Neuronal stem cell (in vitro differentiated cells): ENCODE data around the gene ARMH1.
A peak's percentile ranks its signal among the peaks of the same experiment; 100 is the strongest.

ENCODE experiments used
- DNase-seq: peaks from one replicate; pipeline ENCODE4 v3.0.0-alpha.2; 2013; ENCODE audit warnings: low spot score
- H2AFZ ChIP-seq: one replicate; pipeline ENCODE4 v1.6.1; 2013; ENCODE audit warnings: mild to moderate bottlenecking, low read length, inconsistent platforms
- H2AK5ac ChIP-seq: 2 replicates; pipeline ENCODE4 v1.6.1; 2013; ENCODE audit warnings: low read depth, mild to moderate bottlenecking, inconsistent platforms, low read length, moderate library complexity, mixed read lengths
- H2BK120ac ChIP-seq: 2 replicates; pipeline ENCODE4 v1.6.1; 2013; ENCODE audit warnings: low read depth, mild to moderate bottlenecking, inconsistent platforms, low read length, moderate library complexity, mixed read lengths
- H2BK12ac ChIP-seq: one replicate; pipeline ENCODE4 v1.6.1; 2013; ENCODE audit warnings: low read length, inconsistent platforms
- H2BK15ac ChIP-seq: 2 replicates; pipeline ENCODE4 v1.6.1; 2013; ENCODE audit warnings: mild to moderate bottlenecking, low read length, inconsistent platforms, mixed read lengths
- H2BK5ac ChIP-seq: one replicate; pipeline ENCODE4 v1.6.1; 2013; ENCODE audit warnings: inconsistent platforms, mild to moderate bottlenecking, low read length, moderate library complexity
- H3K14ac ChIP-seq: one replicate; pipeline ENCODE4 v1.6.1; 2013; ENCODE audit warnings: low read length, inconsistent platforms
- H3K18ac ChIP-seq: 2 replicates; pipeline ENCODE4 v1.6.1; 2013; ENCODE audit warnings: low read length, inconsistent platforms
- H3K23ac ChIP-seq: 2 replicates; pipeline ENCODE4 v1.6.1; 2013; ENCODE audit warnings: low read depth, mild to moderate bottlenecking, mixed read lengths, low read length, inconsistent platforms; ENCODE audit not compliant: poor library complexity
- H3K27ac ChIP-seq: replicated peaks from 3 replicates; pipeline ENCODE4 v1.5.1; 2013; ENCODE audit warnings: low read length, inconsistent platforms
- H3K27me3 ChIP-seq, 3 experiments: 2 replicates each; pipeline ENCODE4 v1.6.1; 2013; ENCODE audit warnings: low read length in 3 of 3, mild to moderate bottlenecking in 2 of 3, inconsistent platforms in 1 of 3, low read depth in 1 of 3, mixed read lengths in 1 of 3, moderate library complexity in 1 of 3; ENCODE audit not compliant: control insufficient read depth in 3 of 3, insufficient read depth in 3 of 3
- H3K36me3 ChIP-seq, 2 donors: replicated peaks in 1 of 2; 2 replicates each; pipeline ENCODE4 v1.6.1; 2013; ENCODE audit warnings: low read length in 2 of 2; ENCODE audit not compliant: control insufficient read depth in 2 of 2, insufficient read depth in 2 of 2
- H3K4ac ChIP-seq: 2 replicates; pipeline ENCODE4 v1.6.1; 2013; ENCODE audit warnings: inconsistent platforms, mild to moderate bottlenecking, low read length, moderate library complexity
- H3K4me1 ChIP-seq, 2 donors: 1 replicate in 1 of 2; 2 replicates in 1 of 2; pipeline ENCODE4 v1.6.1; 2013; ENCODE audit warnings: low read length in 2 of 2, low read depth in 1 of 2; ENCODE audit not compliant: control insufficient read depth in 2 of 2, insufficient read depth in 1 of 2
- H3K4me2 ChIP-seq: one replicate; pipeline ENCODE4 v1.6.1; 2013; ENCODE audit warnings: mild to moderate bottlenecking, low read length, inconsistent platforms; ENCODE audit not compliant: insufficient read depth, poor library complexity, severe bottlenecking
- H3K4me3 ChIP-seq, 2 donors: 2 replicates each; pipeline ENCODE4 v1.5.1; 2013; ENCODE audit warnings: low read length in 2 of 2, mild to moderate bottlenecking in 2 of 2, inconsistent platforms in 1 of 2, moderate library complexity in 1 of 2
- H3K79me1 ChIP-seq: one replicate; pipeline ENCODE4 v1.6.1; 2013; ENCODE audit warnings: low read depth, mild to moderate bottlenecking, inconsistent platforms, low read length, moderate library complexity
- H3K9ac ChIP-seq: one replicate; pipeline ENCODE4 v1.6.1; 2013; ENCODE audit warnings: mild to moderate bottlenecking, low read depth, low read length, inconsistent platforms; ENCODE audit not compliant: poor library complexity
- H3K9me3 ChIP-seq, 2 donors: replicated peaks in 1 of 2; 2 replicates each; pipeline versions ENCODE3 to v1.6.1; 2013; ENCODE audit warnings: low read length in 2 of 2, mild to moderate bottlenecking in 2 of 2, inconsistent platforms in 1 of 2, low read depth in 1 of 2, mixed read lengths in 1 of 2, moderate library complexity in 1 of 2; ENCODE audit not compliant: control insufficient read depth in 2 of 2, insufficient read depth in 1 of 2
- H4K8ac ChIP-seq: one replicate; pipeline ENCODE4 v1.6.1; 2013; ENCODE audit warnings: low read depth, mild to moderate bottlenecking, inconsistent platforms, low read length, moderate library complexity
- H4K91ac ChIP-seq: one replicate; pipeline ENCODE4 v1.6.1; 2013; ENCODE audit warnings: low read length, low read depth, mild to moderate bottlenecking, inconsistent platforms; ENCODE audit not compliant: poor library complexity
- WGBS, 2 donors: extraction: QIAGEN DNeasy Blood & Tissue Kit; methylation state at CpG; one replicate each; pipeline ENCODE4 v1.1.7; 2013; ENCODE audit warnings: missing lambda C conversion rate in 2 of 2, mixed read lengths in 1 of 2; ENCODE audit not compliant: insufficient read length in 2 of 2, insufficient replicate concordance in 1 of 2; ENCODE audit errors: extremely low coverage in 2 of 2; 5-methylcytosine and 5-hydroxymethylcytosine counted together

Gene ARMH1

DNA sequence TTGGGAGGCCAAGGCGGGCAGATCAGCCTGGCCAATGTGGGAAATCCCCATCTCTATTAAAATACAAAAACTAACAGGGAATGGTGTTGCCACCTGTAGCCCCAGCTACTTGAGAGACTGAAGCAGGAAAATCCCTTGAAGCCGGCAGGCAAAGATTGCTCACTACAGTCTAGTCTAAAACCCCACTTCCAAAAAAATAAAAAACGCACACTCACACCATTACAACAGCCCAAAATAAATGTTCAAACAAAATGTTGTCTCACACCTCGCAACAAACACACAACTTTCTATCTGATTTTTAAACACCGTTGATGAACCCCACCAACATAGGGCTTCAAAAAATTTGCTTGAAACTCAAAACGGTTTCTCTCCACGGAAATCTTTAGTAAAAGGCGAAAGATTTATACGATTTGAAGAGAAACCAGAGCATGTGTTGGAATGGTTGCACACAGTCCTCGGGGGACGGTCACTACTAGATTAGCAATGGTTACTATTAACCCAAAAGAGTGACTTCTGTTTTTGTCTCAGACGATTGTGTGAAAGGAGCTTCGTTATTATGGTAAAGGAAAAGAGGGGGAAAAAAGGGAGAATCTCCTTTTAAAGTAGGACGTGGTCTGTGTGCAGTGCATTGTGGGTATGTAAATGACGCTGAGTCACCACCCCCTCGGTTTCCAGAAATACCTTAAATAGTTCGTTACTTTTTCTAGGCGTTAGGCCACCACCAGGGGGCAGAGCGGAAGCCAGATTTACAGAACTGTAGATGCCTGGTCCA lies 56.4 kb downstream of the ARMH1 start, which contains the start of gene RNU5D-1:
Gene RNU5D-1, minus strand, starts transcription at position 430 of the 772 bp plus-strand sequence.
- Histone ChIP-seq H3K9me3 (no peaks in the 10 kb centered on the region), H3K36me3 (no peaks in the 10 kb centered on the region), H3K27me3 (no peaks in the 10 kb centered on the region), H3K4ac (no peak within 1 kb of the TSS), H2BK120ac (no peak within 1 kb of the TSS), H3K4me3 (no peak within 1 kb of the TSS), H3K4me2 (no peak within 1 kb of the TSS), H4K91ac (no peak within 1 kb of the TSS), H2AFZ (peak within 1 kb of the TSS; percentile 71), H3K23ac (no peak within 1 kb of the TSS), H2BK12ac (no peak within 1 kb of the TSS), H3K27ac (peak within 1 kb of the TSS; percentile 82), H3K79me1 (no peaks in the 10 kb centered on the region), H3K18ac (no peak within 1 kb of the TSS), H2AK5ac (no peak within 1 kb of the TSS), H3K4me1 (peaks cover 0 to 2% of the 10 kb centered on the region in 2 donors), H3K9ac (no peak within 1 kb of the TSS), H3K14ac (no peak within 1 kb of the TSS), H2BK5ac (no peak within 1 kb of the TSS), H2BK15ac (no peak within 1 kb of the TSS), H4K8ac (no peak within 1 kb of the TSS)
- whole genome bisulfite sequencing, 2 donors: 100% methylated on average over 2 of the region's 19 CpGs; no CpG with 5 or more reads in 1 of the 2 donors
- DNase-seq: peak; percentile 78

DNA sequence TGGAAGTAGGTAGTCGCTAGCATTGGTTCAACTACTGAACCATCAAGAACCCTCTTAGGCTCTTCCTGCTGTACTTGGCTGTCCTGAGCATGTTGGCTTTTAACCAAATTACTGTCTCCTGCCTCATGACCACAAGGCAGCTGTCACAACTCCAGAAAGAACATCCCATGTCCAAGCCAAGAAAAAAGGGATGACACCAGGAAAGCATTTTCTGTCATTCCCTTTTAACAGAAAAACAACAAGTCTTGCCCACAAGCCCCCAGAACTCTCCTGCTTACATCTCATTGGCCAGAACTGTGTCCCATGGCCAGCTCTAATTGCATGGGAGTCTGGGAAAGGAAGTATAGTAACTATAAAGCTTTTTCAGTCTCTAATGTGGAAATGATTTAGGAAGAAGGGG lies 58.9 kb downstream of the ARMH1 start:
- no peak overlapping the region for H3K18ac ChIP-seq
- no peaks in the 10 kb centered on the region for H3K27me3 ChIP-seq
- no peak overlapping the region for H2AK5ac ChIP-seq
- H3K23ac ChIP-seq: no peak overlapping the region
- H3K4me2 ChIP-seq: no peak overlapping the region
- H4K91ac ChIP-seq: no peak overlapping the region
- H3K14ac ChIP-seq: no peak overlapping the region
- H3K9me3 ChIP-seq: no peaks in the 10 kb centered on the region
- no peak overlapping the region for H3K9ac ChIP-seq
- H3K27ac ChIP-seq: no peak overlapping the region
- H3K4ac ChIP-seq: no peak overlapping the region
- no peak overlapping the region for H2BK15ac ChIP-seq
- H2BK120ac ChIP-seq: no peak overlapping the region
- H3K4me1 ChIP-seq: peaks cover 0 to 2% of the 10 kb centered on the region in 2 donors
- DNase-seq: no peak
- H3K4me3 ChIP-seq: no peak overlapping the region
- no peak overlapping the region for H2BK12ac ChIP-seq
- no peak overlapping the region for H4K8ac ChIP-seq
- H2BK5ac ChIP-seq: no peak overlapping the region
- no peaks in the 10 kb centered on the region for H3K36me3 ChIP-seq
- H3K79me1 ChIP-seq: no peaks in the 10 kb centered on the region
- no CpG with 5 or more reads among the region's 1 CpG for WGBS, 2 donors
- peak overlapping the region; percentile 48 for H2AFZ ChIP-seq

DNA sequence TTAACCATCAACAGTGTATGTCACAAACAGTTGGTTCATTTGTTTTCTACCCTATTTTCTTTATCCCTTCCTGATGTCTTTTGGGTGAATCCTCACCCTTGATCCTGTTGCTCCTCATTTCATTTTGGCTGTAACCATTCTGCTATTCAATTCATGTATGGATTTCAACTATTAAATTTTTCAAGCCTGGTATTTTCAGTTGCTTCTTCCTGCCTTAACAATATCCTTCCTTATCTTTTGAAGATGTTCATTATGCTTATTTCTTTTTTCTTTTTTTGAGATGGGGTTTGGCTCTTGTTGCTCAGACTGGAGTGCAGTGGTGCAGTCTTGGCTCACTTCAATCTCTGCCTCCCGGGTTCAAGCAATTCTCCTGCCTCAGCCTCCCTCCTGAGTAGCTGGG lies 59.3 kb downstream of the ARMH1 start:
- H2BK120ac ChIP-seq: no peak overlapping the region
- no peaks in the 10 kb centered on the region for H3K79me1 ChIP-seq
- H3K4me2 ChIP-seq: no peak overlapping the region
- H3K23ac ChIP-seq: no peak overlapping the region
- H3K14ac ChIP-seq: no peak overlapping the region
- no peak overlapping the region for H3K27ac ChIP-seq
- no peak overlapping the region for H2BK12ac ChIP-seq
- no peak overlapping the region for H3K18ac ChIP-seq
- H4K91ac ChIP-seq: no peak overlapping the region
- H3K36me3 ChIP-seq: no peaks in the 10 kb centered on the region
- no peak overlapping the region for H3K9ac ChIP-seq
- H2AK5ac ChIP-seq: no peak overlapping the region
- peak overlapping the region; percentile 48 for H2AFZ ChIP-seq
- WGBS, 2 donors: no CpG with 5 or more reads among the region's 1 CpG
- H4K8ac ChIP-seq: no peak overlapping the region
- no peak overlapping the region for H3K4me3 ChIP-seq
- DNase-seq: no peak
- peaks cover 0 to 2% of the 10 kb centered on the region in 2 donors for H3K4me1 ChIP-seq
- H2BK5ac ChIP-seq: no peak overlapping the region
- no peaks in the 10 kb centered on the region for H3K27me3 ChIP-seq
- H3K4ac ChIP-seq: no peak overlapping the region
- H2BK15ac ChIP-seq: no peak overlapping the region
- H3K9me3 ChIP-seq: no peaks in the 10 kb centered on the region

DNA sequence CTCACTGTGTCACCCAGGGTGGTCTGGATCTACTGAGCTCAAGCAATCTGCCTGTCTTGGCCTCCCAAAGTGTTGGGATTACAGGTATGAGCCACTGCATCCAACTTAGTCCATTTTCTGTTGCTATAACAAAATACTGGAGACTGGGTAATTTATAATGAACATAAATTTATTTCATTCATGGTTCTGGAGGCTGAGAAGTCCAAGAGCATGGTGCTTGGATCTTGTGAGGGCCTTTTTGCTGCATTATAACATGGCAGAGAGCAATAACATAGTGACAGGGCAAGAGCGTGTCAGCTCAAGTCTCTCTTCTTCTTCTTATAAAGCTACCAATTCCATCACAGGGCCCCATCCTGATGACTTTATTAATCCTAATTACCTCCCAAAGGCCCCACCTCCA lies 61.5 kb downstream of the ARMH1 start:
- Histone ChIP-seq H2AFZ (no peak overlapping the region), H4K91ac (no peak overlapping the region), H2BK12ac (no peak overlapping the region), H2BK120ac (no peak overlapping the region), H2BK5ac (no peak overlapping the region), H3K18ac (no peak overlapping the region), H4K8ac (no peak overlapping the region), H3K4me1 (peaks cover 3 to 8% of the 10 kb centered on the region in 2 donors), H3K4me2 (no peak overlapping the region), H2BK15ac (no peak overlapping the region), H3K14ac (no peak overlapping the region), H3K4me3 (no peak overlapping the region), H3K27me3 (no peaks in the 10 kb centered on the region), H3K36me3 (peaks cover 0 to 4% of the 10 kb centered on the region in 2 donors), H3K9me3 (peaks cover 0 to 3% of the 10 kb centered on the region in 2 donors), H2AK5ac (no peak overlapping the region), H3K23ac (no peak overlapping the region), H3K9ac (no peak overlapping the region), H3K4ac (no peak overlapping the region), H3K79me1 (peaks cover 6% of the 10 kb centered on the region), H3K27ac (no peak overlapping the region)
- no CpG with 5 or more reads among the region's 1 CpG for WGBS, 2 donors
- DNase-seq: no peak
